ENCODE measurements around the gene F2RL1. TPM values are rescaled to one million over a fixed set of nuclear protein-coding genes. Genes with fewer than 3 reads are reported as not detected.

The F2RL1 gene
- total and polyA plus RNA-seq, 2 experiments from 2014 or later = 15.3 to 32.1 TPM

GRCh38 chr5:76809141-76809540 is 9.7 kb upstream of the F2RL1 start (continued):
- no peak for TF ChIP-seq ZNF462 (CRISPR knock-in tag; IDR thresholded peaks at IDR 0.05)

GRCh38 chr5:76810236-76810635 is 8.6 kb upstream of the F2RL1 start:
- Histone ChIP-seq H3K36me3 (ENCODE audit: insufficient read depth) (no peaks in the 10 kb centered on the region), H3K27ac (ENCODE audit: low read depth) (no peak overlapping the region)
- TF ChIP-seq REST (IDR thresholded peaks at IDR 0.05; ENCODE audit: unreplicated experiment) (no peak), ETS1 (IDR thresholded peaks at IDR 0.05) (no peak), CTCF (conservative IDR thresholded peaks at IDR 0.05; ENCODE audit: low read depth in 2 of 2) (no peak), POLR2AphosphoS5 (IDR thresholded peaks at IDR 0.05; ENCODE audit: low read depth) (no peak), JUNB (IDR thresholded peaks at IDR 0.05; ENCODE audit: unreplicated experiment) (no peak), ZNF114 (CRISPR knock-in tag; IDR thresholded peaks at IDR 0.05) (no peak)

More at GRCh38 chr5:76810236-76810635, 8.6 kb upstream of the F2RL1 start:
- peaks cover 24% of the 10 kb centered on the region for H3K36me3 Mint-ChIP-seq (ENCODE audit: low read depth)
- Histone ChIP-seq H3K4me2 (no peak overlapping the region), H4K20me1 (replicated peaks; ENCODE audit: insufficient read depth) (no peaks in the 10 kb centered on the region), H3K9me2 (ENCODE audit: insufficient read depth) (no peaks in the 10 kb centered on the region), H3K4me1 (ENCODE audit: insufficient read depth) (peaks cover 29% of the 10 kb centered on the region), H3F3A (replicated peaks; ENCODE audit: low read depth) (no peaks in the 10 kb centered on the region; the same call in 1 of the 2 replicates), H3K27me3 (ENCODE audit: insufficient read depth) (no peaks in the 10 kb centered on the region), H2AFZ (no peak overlapping the region), H3K4me3 (no peak overlapping the region), H3K79me2 (replicated peaks; ENCODE audit: insufficient read depth) (no peaks in the 10 kb centered on the region)
- no peak for ATAC-seq
- H3K9me3 Mint-ChIP-seq = peaks cover 29% of the 10 kb centered on the region
- H3K27ac Mint-ChIP-seq = no peak overlapping the region
- H3K4me3 Mint-ChIP-seq = no peak overlapping the region
- H3K27me3 Mint-ChIP-seq (ENCODE audit: insufficient read depth, low read depth, poor library complexity) = peaks cover 17% of the 10 kb centered on the region
- peaks cover 32% of the 10 kb centered on the region for H3K4me1 Mint-ChIP-seq
- DNase-seq (ENCODE audit: low spot score) = no peak
